HepG2 (cell line): ENCODE results near the gene EPHA5.

Experiments
- EP300 ChIP-seq, 3 experiments: sonication (generic) in 1 of 3; formaldehyde crosslinking in 1 of 3; IDR thresholded peaks; 2 replicates each; pipeline versions ENCODE4 v1.5.1 to v1.6.1; 2011 to 2020; ENCODE audit warnings: low read depth in 2 of 3, low read length in 2 of 3, borderline replicate concordance in 1 of 3, improper control_type of control experiment in 1 of 3, mild to moderate bottlenecking in 1 of 3, missing genetic modification reagents in 1 of 3, moderate library complexity in 1 of 3
- HOXA7 ChIP-seq: sonication (generic); formaldehyde crosslinking; IDR thresholded peaks from 2 replicates; pipeline ENCODE4 v1.8.1; 2022; ENCODE audit warnings: mild to moderate bottlenecking, missing genetic modification reagents, moderate library complexity
- MYC ChIP-seq: sonication (generic); formaldehyde crosslinking; IDR thresholded peaks from 2 replicates; pipeline ENCODE4 v1.9.0; 2021; ENCODE audit warnings: missing genetic modification reagents, borderline replicate concordance
- NFYB ChIP-seq: sonication (generic); formaldehyde crosslinking; IDR thresholded peaks from 2 replicates; pipeline ENCODE4 v1.4.0; 2020; ENCODE audit warnings: missing genetic modification reagents
- ZNF564 ChIP-seq: sonication (generic); formaldehyde crosslinking; IDR thresholded peaks from 2 replicates; pipeline ENCODE4 v1.8.1; 2023; ENCODE audit warnings: mild to moderate bottlenecking, missing genetic modification reagents
- TF ChIP-seq, protein P1 (sequence below): sonication (generic); formaldehyde crosslinking; IDR thresholded peaks from 2 replicates; pipeline ENCODE4 v1.4.0; 2020; ENCODE audit warnings: missing genetic modification reagents
- TF ChIP-seq, protein P2 (sequence below): conservative IDR thresholded peaks from 2 replicates; pipeline ENCODE4 v1.6.1; 2018; ENCODE audit warnings: missing genetic modification reagents
- TF ChIP-seq, protein P3 (sequence below): fragments of 450-650 bp; IDR thresholded peaks from 2 replicates; pipeline ENCODE4 v1.6.1; 2016

DNA sequence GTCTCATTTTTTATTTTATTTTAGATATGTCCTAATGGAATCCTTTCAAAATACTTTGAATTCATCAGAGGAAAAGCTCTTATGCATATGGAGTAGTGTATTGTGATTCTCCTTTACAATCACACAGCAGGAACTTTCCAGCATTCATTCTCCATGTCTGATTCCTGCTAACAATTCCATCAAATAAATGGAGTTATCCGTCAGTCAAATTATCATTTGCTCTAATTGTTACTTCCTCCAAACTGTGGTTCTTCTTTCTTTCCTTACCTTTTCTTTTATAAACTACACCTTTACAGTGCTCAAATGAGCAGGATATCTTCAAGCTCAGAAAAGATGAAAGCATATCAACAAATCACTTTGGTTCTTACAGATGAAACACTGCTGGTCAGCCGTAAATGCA, 80.4 kb downstream of the EPHA5 start:
- TF ChIP-seq, protein P1, sequence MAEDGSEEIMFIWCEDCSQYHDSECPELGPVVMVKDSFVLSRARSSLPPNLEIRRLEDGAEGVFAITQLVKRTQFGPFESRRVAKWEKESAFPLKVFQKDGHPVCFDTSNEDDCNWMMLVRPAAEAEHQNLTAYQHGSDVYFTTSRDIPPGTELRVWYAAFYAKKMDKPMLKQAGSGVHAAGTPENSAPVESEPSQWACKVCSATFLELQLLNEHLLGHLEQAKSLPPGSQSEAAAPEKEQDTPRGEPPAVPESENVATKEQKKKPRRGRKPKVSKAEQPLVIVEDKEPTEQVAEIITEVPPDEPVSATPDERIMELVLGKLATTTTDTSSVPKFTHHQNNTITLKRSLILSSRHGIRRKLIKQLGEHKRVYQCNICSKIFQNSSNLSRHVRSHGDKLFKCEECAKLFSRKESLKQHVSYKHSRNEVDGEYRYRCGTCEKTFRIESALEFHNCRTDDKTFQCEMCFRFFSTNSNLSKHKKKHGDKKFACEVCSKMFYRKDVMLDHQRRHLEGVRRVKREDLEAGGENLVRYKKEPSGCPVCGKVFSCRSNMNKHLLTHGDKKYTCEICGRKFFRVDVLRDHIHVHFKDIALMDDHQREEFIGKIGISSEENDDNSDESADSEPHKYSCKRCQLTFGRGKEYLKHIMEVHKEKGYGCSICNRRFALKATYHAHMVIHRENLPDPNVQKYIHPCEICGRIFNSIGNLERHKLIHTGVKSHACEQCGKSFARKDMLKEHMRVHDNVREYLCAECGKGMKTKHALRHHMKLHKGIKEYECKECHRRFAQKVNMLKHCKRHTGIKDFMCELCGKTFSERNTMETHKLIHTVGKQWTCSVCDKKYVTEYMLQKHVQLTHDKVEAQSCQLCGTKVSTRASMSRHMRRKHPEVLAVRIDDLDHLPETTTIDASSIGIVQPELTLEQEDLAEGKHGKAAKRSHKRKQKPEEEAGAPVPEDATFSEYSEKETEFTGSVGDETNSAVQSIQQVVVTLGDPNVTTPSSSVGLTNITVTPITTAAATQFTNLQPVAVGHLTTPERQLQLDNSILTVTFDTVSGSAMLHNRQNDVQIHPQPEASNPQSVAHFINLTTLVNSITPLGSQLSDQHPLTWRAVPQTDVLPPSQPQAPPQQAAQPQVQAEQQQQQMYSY (CRISPR knock-in tag): no peak
- TF ChIP-seq HOXA7: no peak
- TF ChIP-seq EP300 (IDR thresholded peaks at IDR 0.05; ENCODE audit: low read depth in 2 of 2, low read length in 2 of 2): no peak
- TF ChIP-seq EP300 (CRISPR knock-in tag; IDR thresholded peaks at IDR 0.05; ENCODE audit: borderline replicate concordance): no peak
- TF ChIP-seq, protein P2, sequence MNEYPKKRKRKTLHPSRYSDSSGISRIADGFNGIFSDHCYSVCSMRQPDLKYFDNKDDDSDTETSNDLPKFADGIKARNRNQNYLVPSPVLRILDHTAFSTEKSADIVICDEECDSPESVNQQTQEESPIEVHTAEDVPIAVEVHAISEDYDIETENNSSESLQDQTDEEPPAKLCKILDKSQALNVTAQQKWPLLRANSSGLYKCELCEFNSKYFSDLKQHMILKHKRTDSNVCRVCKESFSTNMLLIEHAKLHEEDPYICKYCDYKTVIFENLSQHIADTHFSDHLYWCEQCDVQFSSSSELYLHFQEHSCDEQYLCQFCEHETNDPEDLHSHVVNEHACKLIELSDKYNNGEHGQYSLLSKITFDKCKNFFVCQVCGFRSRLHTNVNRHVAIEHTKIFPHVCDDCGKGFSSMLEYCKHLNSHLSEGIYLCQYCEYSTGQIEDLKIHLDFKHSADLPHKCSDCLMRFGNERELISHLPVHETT: no peak
- no peak for TF ChIP-seq NFYB (CRISPR knock-in tag)
- TF ChIP-seq, protein P3, sequence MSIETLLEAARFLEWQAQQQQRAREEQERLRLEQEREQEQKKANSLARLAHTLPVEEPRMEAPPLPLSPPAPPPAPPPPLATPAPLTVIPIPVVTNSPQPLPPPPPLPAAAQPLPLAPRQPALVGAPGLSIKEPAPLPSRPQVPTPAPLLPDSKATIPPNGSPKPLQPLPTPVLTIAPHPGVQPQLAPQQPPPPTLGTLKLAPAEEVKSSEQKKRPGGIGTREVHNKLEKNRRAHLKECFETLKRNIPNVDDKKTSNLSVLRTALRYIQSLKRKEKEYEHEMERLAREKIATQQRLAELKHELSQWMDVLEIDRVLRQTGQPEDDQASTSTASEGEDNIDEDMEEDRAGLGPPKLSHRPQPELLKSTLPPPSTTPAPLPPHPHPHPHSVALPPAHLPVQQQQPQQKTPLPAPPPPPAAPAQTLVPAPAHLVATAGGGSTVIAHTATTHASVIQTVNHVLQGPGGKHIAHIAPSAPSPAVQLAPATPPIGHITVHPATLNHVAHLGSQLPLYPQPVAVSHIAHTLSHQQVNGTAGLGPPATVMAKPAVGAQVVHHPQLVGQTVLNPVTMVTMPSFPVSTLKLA: no peak
- no peak for TF ChIP-seq ZNF564 (CRISPR knock-in tag)
- TF ChIP-seq MYC (CRISPR knock-in tag): no peak
